Amniotic epithelial cell (primary cell): ENCODE data around the gene SLITRK2.

Experiments
- DNase-seq: peaks from one replicate; pipeline ENCODE4 v3.0.0-alpha.2; 2010; ENCODE audit warnings: low read depth

SLITRK2 gene

GRCh38 chrX:145856181-145856580 lies 38.6 kb downstream of the SLITRK2 start:
- no peak for DNase-seq

GRCh38 chrX:145861818-145862217 lies 44.2 kb downstream of the SLITRK2 start:
- no peak for DNase-seq

DNA sequence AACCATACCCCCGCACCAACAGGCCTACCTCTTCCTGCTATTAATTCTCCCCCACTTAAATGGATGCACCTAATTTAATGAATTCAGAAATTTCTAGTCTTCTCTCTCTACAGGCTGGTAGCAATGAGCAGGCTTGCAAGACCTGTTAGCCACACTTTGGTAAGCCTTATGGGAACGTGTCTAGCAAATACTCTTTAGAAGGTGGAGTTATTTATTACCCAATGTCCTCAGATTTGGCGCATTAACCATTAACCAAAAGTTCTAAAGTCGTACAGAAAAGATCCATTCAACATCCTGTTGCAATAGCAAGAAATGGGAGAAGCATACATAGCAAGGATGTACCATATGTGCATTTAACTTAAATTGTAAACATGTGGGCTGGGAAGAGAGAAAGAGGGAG lies 47.5 kb downstream of the SLITRK2 start:
- DNase-seq: no peak
